Heart left ventricle (tissue), 13 donors: ENCODE measurements around the gene PNLIPRP2.

Experiments
- POLR2A ChIP-seq, 2 donors: fragments of 450-650 bp; IDR thresholded peaks; one replicate each; pipeline ENCODE4 v1.6.1; 2017; ENCODE audit warnings: antibody characterized with exemption in 2 of 2, mild to moderate bottlenecking in 2 of 2, moderate library complexity in 2 of 2
- TF ChIP-seq, protein P1 (sequence below), 12 donors: fragments of 200-600 bp; sonication (generic) in 4 of 12; IDR thresholded peaks; one replicate each; pipeline versions ENCODE4 v1.5.0 to v1.8.0; 2018 to 2022; ENCODE audit warnings: antibody characterized with exemption in 12 of 12, mild to moderate bottlenecking in 5 of 12
- donor health status: ischemic (EF 13 %, LVEDD 7.1; RV severe dilation, severe dysfunction).
- donor health status: DM: no; HTN: yes; CAD: no.
- donor health status: DM: no; HTN: no; CAD: no.
- donor health status: ischemic (EF 25% LVEDD 6.9; RV normal size, moderate dysfunction).
- donor health status: ischemic (EF 25% LVEDD 5.7; RV mildly dilated, moderate dysfunction).
- donor health status: ischemic (EF 35%, LVEDD 5.7; RV mildly dilated, moderate dysfunction).
- donor health status: nonischemic (EF 11% LVEDD 7.7; RV severe dilation, severe dysfunction).
- donor health status: DM: yes; HTN: yes; CAD: no.
- donor health status: PGD.
- donor health status: ischemic (EF 29% LVEDD 5.4; RV normal size, mild dysfunction).
- donor health status: nonischemic (EF 23%, LVEDD 6.1; RV moderate dilation, normal function).

DNA sequence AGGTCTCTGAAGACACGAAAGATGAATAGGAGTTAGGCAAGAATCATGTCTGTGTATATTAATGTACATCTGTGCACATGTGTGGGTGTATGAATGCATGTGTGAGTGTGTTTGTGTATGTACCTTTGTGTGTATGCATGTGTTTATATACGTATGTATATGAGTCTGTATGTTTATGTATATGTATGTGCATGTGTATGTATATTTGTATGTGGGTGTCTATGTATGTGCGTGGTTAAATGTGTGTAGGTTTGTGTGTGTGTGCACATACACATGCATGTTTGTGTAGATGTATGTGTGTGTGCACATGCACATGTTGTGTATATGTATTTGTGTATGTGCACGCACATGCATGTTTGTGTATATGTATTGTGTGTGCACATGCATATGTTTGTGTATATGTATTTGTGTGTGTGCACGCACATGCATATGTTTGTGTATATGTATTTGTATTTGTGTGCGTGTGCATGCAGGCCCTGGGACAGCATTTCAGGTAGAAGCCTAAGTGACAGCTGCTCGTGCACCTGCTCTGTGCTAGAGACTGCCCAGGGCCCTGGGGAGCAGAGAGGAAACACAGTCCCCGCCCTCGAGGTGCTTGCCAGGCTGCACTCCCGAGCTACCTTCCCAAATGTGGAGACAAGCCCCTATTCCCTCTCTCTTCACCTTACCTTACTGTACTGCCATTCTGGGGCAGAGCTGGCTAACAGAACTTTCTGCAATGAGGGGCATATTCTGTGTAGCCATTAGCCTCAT lies 17.9 kb upstream of the PNLIPRP2 start:
- no peak for TF ChIP-seq POLR2A (IDR thresholded peaks at IDR 0.05)
- TF ChIP-seq, protein P1, sequence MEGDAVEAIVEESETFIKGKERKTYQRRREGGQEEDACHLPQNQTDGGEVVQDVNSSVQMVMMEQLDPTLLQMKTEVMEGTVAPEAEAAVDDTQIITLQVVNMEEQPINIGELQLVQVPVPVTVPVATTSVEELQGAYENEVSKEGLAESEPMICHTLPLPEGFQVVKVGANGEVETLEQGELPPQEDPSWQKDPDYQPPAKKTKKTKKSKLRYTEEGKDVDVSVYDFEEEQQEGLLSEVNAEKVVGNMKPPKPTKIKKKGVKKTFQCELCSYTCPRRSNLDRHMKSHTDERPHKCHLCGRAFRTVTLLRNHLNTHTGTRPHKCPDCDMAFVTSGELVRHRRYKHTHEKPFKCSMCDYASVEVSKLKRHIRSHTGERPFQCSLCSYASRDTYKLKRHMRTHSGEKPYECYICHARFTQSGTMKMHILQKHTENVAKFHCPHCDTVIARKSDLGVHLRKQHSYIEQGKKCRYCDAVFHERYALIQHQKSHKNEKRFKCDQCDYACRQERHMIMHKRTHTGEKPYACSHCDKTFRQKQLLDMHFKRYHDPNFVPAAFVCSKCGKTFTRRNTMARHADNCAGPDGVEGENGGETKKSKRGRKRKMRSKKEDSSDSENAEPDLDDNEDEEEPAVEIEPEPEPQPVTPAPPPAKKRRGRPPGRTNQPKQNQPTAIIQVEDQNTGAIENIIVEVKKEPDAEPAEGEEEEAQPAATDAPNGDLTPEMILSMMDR (IDR thresholded peaks at IDR 0.05): no peak
